Measurements from ENCODE around the gene CST9L. TPM values are rescaled to one million over a fixed set of nuclear protein-coding genes. Genes with fewer than 3 reads are reported as not detected.
A peak's percentile ranks its signal among the peaks of the same experiment; 100 is the strongest.

The CST9L gene
- not detected in 2 replicates for total RNA-seq
- polyA plus RNA-seq: not detected in 2 replicates
- not detected in 2 replicates for polyA plus RNA-seq (2012)
- not detected in 2 replicates for polyA minus RNA-seq (ENCODE audit: low replicate concordance)

GRCh38 chr20:23568320-23568970 is at the start of gene CST9L:
CST9L (minus strand) TSS chr20:23568484; CDS start chr20:23568450, 34 bp downstream.
- Histone ChIP-seq H2AFZ (ENCODE audit: low read length) (no peak within 1 kb of the TSS), H3K9me3 (ENCODE audit: control insufficient read depth, insufficient read depth, low read depth, low read length) (no peaks in the 10 kb centered on the region), H3K27ac (ENCODE audit: insufficient read depth, low read length) (no peak within 1 kb of the TSS), H3K4me3 (replicated peaks in 1 of 4; ENCODE audit: control extremely low read depth in 1 of 4, insufficient read depth in 1 of 4, low read depth in 3 of 4, low read length in 4 of 4) (no peak within 1 kb of the TSS), H4K20me1 (ENCODE audit: control insufficient read depth, extremely low read depth, insufficient read depth, low read length) (no peaks in the 10 kb centered on the region), H3K4me1 (ENCODE audit: control insufficient read depth, extremely low read depth, insufficient read depth, low read length) (no peaks in the 10 kb centered on the region), H3K79me2 (ENCODE audit: control insufficient read depth, insufficient read depth, low read length) (no peaks in the 10 kb centered on the region), H3K27me3 (ENCODE audit: control insufficient read depth, insufficient read depth, low read length) (no peaks in the 10 kb centered on the region), H3K4me2 (ENCODE audit: extremely low read depth, insufficient read depth, low read length) (no peak within 1 kb of the TSS), H3K36me3 (ENCODE audit: control insufficient read depth, insufficient read depth, low read length) (no peaks in the 10 kb centered on the region), H3K9ac (ENCODE audit: insufficient read depth, low read length) (no peak within 1 kb of the TSS)
- TF ChIP-seq CTCF (conservative IDR thresholded peaks at IDR 0.05 in 1 of 2, IDR thresholded peaks at IDR 0.05 in 1 of 2; ENCODE audit: low read depth in 1 of 2, low read length in 2 of 2): no peak
- TF ChIP-seq EZH2 (IDR thresholded peaks at IDR 0.05; ENCODE audit: low read length, missing control alignments): no peak
- DNase-seq (ENCODE audit: low read depth in 2 of 2): no peak

- no peak overlapping the region for H3K9ac ChIP-seq (ENCODE audit: insufficient read depth, low read length)
- no peaks in the 10 kb centered on the region for H3K36me3 ChIP-seq (ENCODE audit: control insufficient read depth, insufficient read depth, low read length)
- H3K4me1 ChIP-seq (ENCODE audit: control insufficient read depth, extremely low read depth, insufficient read depth, low read length): no peaks in the 10 kb centered on the region
- no peaks in the 10 kb centered on the region for H3K9me3 ChIP-seq (ENCODE audit: control insufficient read depth, insufficient read depth, low read depth, low read length)
- H3K27ac ChIP-seq (ENCODE audit: insufficient read depth, low read length): no peak overlapping the region
- DNase-seq (ENCODE audit: low read depth in 2 of 2): no peak
- H3K27me3 ChIP-seq (ENCODE audit: control insufficient read depth, insufficient read depth, low read length): peaks cover 27% of the 10 kb centered on the region
- no peaks in the 10 kb centered on the region for H4K20me1 ChIP-seq (ENCODE audit: control insufficient read depth, extremely low read depth, insufficient read depth, low read length)
- H3K4me3 ChIP-seq (replicated peaks in 1 of 4; ENCODE audit: control extremely low read depth in 1 of 4, insufficient read depth in 1 of 4, low read depth in 3 of 4, low read length in 4 of 4): no peak overlapping the region
- no peaks in the 10 kb centered on the region for H3K79me2 ChIP-seq (ENCODE audit: control insufficient read depth, insufficient read depth, low read length)
- no peak overlapping the region for H2AFZ ChIP-seq (ENCODE audit: low read length)
- no peak overlapping the region for H3K4me2 ChIP-seq (ENCODE audit: extremely low read depth, insufficient read depth, low read length)
- TF ChIP-seq CTCF (conservative IDR thresholded peaks at IDR 0.05 in 1 of 2, IDR thresholded peaks at IDR 0.05 in 1 of 2; ENCODE audit: low read depth in 1 of 2, low read length in 2 of 2) (no peak), EZH2 (IDR thresholded peaks at IDR 0.05; ENCODE audit: low read length, missing control alignments) (no peak)
Measured at GRCh38 chr20:23614163-23614562, 45.9 kb upstream of the CST9L start.

GRCh38 chr20:23613676-23614075 is 45.4 kb upstream of the CST9L start:
- Histone ChIP-seq H3K9me3 (ENCODE audit: control insufficient read depth, insufficient read depth, low read depth, low read length) (no peaks in the 10 kb centered on the region), H3K4me1 (ENCODE audit: control insufficient read depth, extremely low read depth, insufficient read depth, low read length) (no peaks in the 10 kb centered on the region), H3K4me3 (replicated peaks in 1 of 4; ENCODE audit: control extremely low read depth in 1 of 4, insufficient read depth in 1 of 4, low read depth in 3 of 4, low read length in 4 of 4) (no peak overlapping the region), H3K9ac (ENCODE audit: insufficient read depth, low read length) (no peak overlapping the region), H3K79me2 (ENCODE audit: control insufficient read depth, insufficient read depth, low read length) (no peaks in the 10 kb centered on the region), H3K4me2 (ENCODE audit: extremely low read depth, insufficient read depth, low read length) (no peak overlapping the region), H4K20me1 (ENCODE audit: control insufficient read depth, extremely low read depth, insufficient read depth, low read length) (no peaks in the 10 kb centered on the region), H3K27ac (ENCODE audit: insufficient read depth, low read length) (no peak overlapping the region), H3K27me3 (ENCODE audit: control insufficient read depth, insufficient read depth, low read length) (peaks cover 27% of the 10 kb centered on the region), H2AFZ (ENCODE audit: low read length) (no peak overlapping the region), H3K36me3 (ENCODE audit: control insufficient read depth, insufficient read depth, low read length) (no peaks in the 10 kb centered on the region)
- DNase-seq (ENCODE audit: low read depth in 2 of 2): peak in 1 of 2 donors; percentile 61
- TF ChIP-seq EZH2 (IDR thresholded peaks at IDR 0.05; ENCODE audit: low read length, missing control alignments) (no peak), CTCF (conservative IDR thresholded peaks at IDR 0.05 in 1 of 2, IDR thresholded peaks at IDR 0.05 in 1 of 2; ENCODE audit: low read depth in 1 of 2, low read length in 2 of 2) (no peak)
